Body of pancreas (tissue), 4 donors: ENCODE data around the gene GIPR.

Experiments
- POLR2A ChIP-seq, 3 donors: fragments of 450-650 bp; IDR thresholded peaks; one replicate each; pipeline ENCODE4 v1.6.1; 2016; ENCODE audit warnings: antibody characterized with exemption in 3 of 3, mild to moderate bottlenecking in 2 of 3
- TF ChIP-seq, protein P1 (sequence below), 7 experiments: fragments of 450-650 bp in 4 of 7; fragments of 200-600 bp in 3 of 7; sonication (generic) in 3 of 7; IDR thresholded peaks; one replicate each; pipeline ENCODE4 v1.5.1; 2016 to 2019; ENCODE audit warnings: antibody characterized with exemption in 7 of 7

DNA sequence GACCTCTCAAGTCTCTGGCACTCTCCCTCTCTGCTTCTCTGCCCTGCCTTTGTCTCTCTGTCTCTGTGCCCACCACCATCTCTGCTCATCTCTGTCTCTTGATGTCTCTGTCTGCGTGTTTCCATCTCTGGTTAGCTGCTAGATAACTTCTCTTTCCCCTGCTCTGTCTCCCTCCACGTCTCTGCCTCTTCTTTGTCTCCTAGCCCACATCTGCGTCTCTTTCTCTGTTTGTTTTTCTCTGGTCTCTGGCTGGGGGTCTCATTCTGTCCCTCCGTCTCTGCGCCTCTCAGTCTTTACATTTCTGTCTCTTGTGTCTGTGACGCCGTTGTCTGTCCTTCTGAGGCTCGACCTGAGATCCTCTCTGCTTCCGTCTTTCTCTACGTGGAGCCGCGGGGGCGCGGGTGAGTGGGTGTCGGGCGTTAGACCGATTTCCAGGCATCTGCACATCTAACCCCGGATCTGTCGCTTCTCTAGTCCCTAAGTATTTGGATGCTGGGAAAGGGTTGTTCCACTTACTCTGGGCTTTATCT, 386 bp downstream of the GIPR start:
- TF ChIP-seq POLR2A (IDR thresholded peaks at IDR 0.05), result no peak
- TF ChIP-seq, protein P1, sequence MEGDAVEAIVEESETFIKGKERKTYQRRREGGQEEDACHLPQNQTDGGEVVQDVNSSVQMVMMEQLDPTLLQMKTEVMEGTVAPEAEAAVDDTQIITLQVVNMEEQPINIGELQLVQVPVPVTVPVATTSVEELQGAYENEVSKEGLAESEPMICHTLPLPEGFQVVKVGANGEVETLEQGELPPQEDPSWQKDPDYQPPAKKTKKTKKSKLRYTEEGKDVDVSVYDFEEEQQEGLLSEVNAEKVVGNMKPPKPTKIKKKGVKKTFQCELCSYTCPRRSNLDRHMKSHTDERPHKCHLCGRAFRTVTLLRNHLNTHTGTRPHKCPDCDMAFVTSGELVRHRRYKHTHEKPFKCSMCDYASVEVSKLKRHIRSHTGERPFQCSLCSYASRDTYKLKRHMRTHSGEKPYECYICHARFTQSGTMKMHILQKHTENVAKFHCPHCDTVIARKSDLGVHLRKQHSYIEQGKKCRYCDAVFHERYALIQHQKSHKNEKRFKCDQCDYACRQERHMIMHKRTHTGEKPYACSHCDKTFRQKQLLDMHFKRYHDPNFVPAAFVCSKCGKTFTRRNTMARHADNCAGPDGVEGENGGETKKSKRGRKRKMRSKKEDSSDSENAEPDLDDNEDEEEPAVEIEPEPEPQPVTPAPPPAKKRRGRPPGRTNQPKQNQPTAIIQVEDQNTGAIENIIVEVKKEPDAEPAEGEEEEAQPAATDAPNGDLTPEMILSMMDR (IDR thresholded peaks at IDR 0.05), result no peak
